ENCODE results near the gene UNC45A. TPM values are rescaled to one million over a fixed set of nuclear protein-coding genes. Genes with fewer than 3 reads are reported as not detected.
A peak's percentile ranks its signal among the peaks of the same experiment; 100 is the strongest.

The UNC45A gene
- total and polyA plus RNA-seq, 12 donors, result 19.2 to 28.0 (median 25.2) TPM

GRCh38 chr15:90887037-90887481, 48.0 kb upstream of the UNC45A start:
- intact Hi-C loops (cut with DNase I), result loop anchor here in 7 of 10 donors (2.0 to 10.0 kb wide), 8 partner anchors 170 to 392 kb away; partner anchors contain the start of genes BLM (in 4 of the 7) and CRTC3 (in 1 of the 7)
- ATAC-seq (no peak), DNase-seq (no peak)
- Histone ChIP-seq H3K27ac (peak overlapping the region in 4 of 10 donors; percentile 95 to 100 (median 99)), H3K36me3 (peaks cover 0 to 69% (median 29%) of the 10 kb centered on the region in 9 donors), H3K9me3 (no peaks in the 10 kb centered on the region), H3K27me3 (no peaks in the 10 kb centered on the region), H3K4me1 (peaks cover 16 to 66% (median 50%) of the 10 kb centered on the region in 9 donors), H3K4me3 (no peak overlapping the region)
- no peak for TF ChIP-seq CTCF (IDR thresholded peaks at IDR 0.05)
- WGBS, 2 donors, result 88 to 89% methylated on average over 13 of the region's 13 CpGs

GRCh38 chr15:90889313-90889730, 45.8 kb upstream of the UNC45A start:
- WGBS, 2 donors, result 93 to 95% methylated on average over 18 of the region's 18 CpGs
- peaks cover 5 to 81% (median 45%) of the 10 kb centered on the region in 9 donors for H3K36me3 ChIP-seq
- no peak overlapping the region for H3K4me3 ChIP-seq
- intact Hi-C loops (cut with DNase I), result loop anchor here in 7 of 10 donors (5.0 to 10.0 kb wide), 7 partner anchors 172 to 395 kb away; partner anchors contain the start of genes BLM (in 4 of the 7) and CRTC3 (in 1 of the 7)
- TF ChIP-seq CTCF (IDR thresholded peaks at IDR 0.05), result no peak
- H3K27me3 ChIP-seq, result no peaks in the 10 kb centered on the region
- no peaks in the 10 kb centered on the region for H3K9me3 ChIP-seq
- H3K27ac ChIP-seq, result no peak overlapping the region
- peaks cover 11 to 47% (median 33%) of the 10 kb centered on the region in 9 donors for H3K4me1 ChIP-seq
- no peak for DNase-seq
- ATAC-seq, result no peak

GRCh38 chr15:90889736-90890456, 45.2 kb upstream of the UNC45A start:
- Histone ChIP-seq H3K9me3 (no peaks in the 10 kb centered on the region), H3K36me3 (peaks cover 5 to 87% (median 46%) of the 10 kb centered on the region in 9 donors), H3K27ac (no peak overlapping the region), H3K4me3 (no peak overlapping the region), H3K27me3 (no peaks in the 10 kb centered on the region), H3K4me1 (peaks cover 11 to 42% (median 31%) of the 10 kb centered on the region in 9 donors)
- ATAC-seq, result no peak
- TF ChIP-seq CTCF (IDR thresholded peaks at IDR 0.05), result no peak
- WGBS, 2 donors, result 91 to 92% methylated on average over 31 of the region's 31 CpGs
- intact Hi-C loops (cut with DNase I), result loop anchor here in 7 of 10 donors (5.0 to 10.0 kb wide), 7 partner anchors 173 to 395 kb away; partner anchors contain the start of genes BLM (in 4 of the 7) and CRTC3 (in 1 of the 7)
- no peak for DNase-seq

- intact Hi-C loops (cut with DNase I), result no loop called here
- Histone ChIP-seq H3K27me3 (no peaks in the 10 kb centered on the region), H3K36me3 (peaks cover 5 to 97% (median 54%) of the 10 kb centered on the region in 9 donors), H3K4me1 (peaks cover 5 to 40% (median 26%) of the 10 kb centered on the region in 9 donors), H3K27ac (no peak overlapping the region), H3K4me3 (no peak overlapping the region), H3K9me3 (no peaks in the 10 kb centered on the region)
- ATAC-seq (no peak), DNase-seq (peak in 1 of 2 donors; percentile 10)
- no peak for TF ChIP-seq CTCF (IDR thresholded peaks at IDR 0.05)
- WGBS, 2 donors, result 86 to 92% methylated on average over 12 of the region's 12 CpGs
Measured at GRCh38 chr15:90890839-90891238, 44.2 kb upstream of the UNC45A start.
